Lower leg skin (tissue), 3 donors: ENCODE data around the gene CTBP2.

Experiments used
- CTCF ChIP-seq, 3 donors: fragments of 450-650 bp; IDR thresholded peaks; one replicate each; pipeline ENCODE4 v1.5.1; 2016; ENCODE audit warnings: antibody characterized with exemption in 3 of 3, mild to moderate bottlenecking in 3 of 3, moderate library complexity in 2 of 3
- POLR2A ChIP-seq, 2 donors: fragments of 450-650 bp; IDR thresholded peaks; one replicate each; pipeline ENCODE4 v1.6.1; 2016 to 2017; ENCODE audit warnings: antibody characterized with exemption in 2 of 2, mild to moderate bottlenecking in 1 of 2, moderate library complexity in 1 of 2

GRCh38 chr10:125134483-125134848, 25.9 kb downstream of the CTBP2 start:
- no peak for TF ChIP-seq CTCF (IDR thresholded peaks at IDR 0.05)
- no peak for TF ChIP-seq POLR2A (IDR thresholded peaks at IDR 0.05)
